HFFc6 (cell line): ENCODE measurements around the gene COQ8A. TPM values are rescaled to one million over a fixed set of nuclear protein-coding genes. Genes with fewer than 3 reads are reported as not detected.

ENCODE experiments used
- DNase-seq: peaks from one replicate; pipeline ENCODE4 v3.0.0-alpha.2; 2018
- H3K27ac Mint-ChIP-seq: 2 replicates; pipeline ENCODE4 v1.8.0; 2020; ENCODE audit warnings: mild to moderate bottlenecking, mixed read lengths
- H3K27me3 Mint-ChIP-seq: 2 replicates; pipeline ENCODE4 v1.8.0; 2021; ENCODE audit warnings: mild to moderate bottlenecking, moderate library complexity, mixed read lengths; ENCODE audit not compliant: insufficient read depth
- H3K36me3 Mint-ChIP-seq: 2 replicates; pipeline ENCODE4 v1.8.0; 2021; ENCODE audit warnings: low read depth, mixed read lengths
- H3K4me1 Mint-ChIP-seq: 2 replicates; pipeline ENCODE4 v1.8.0; 2020; ENCODE audit warnings: low read depth, mixed read lengths
- H3K4me3 Mint-ChIP-seq: 2 replicates; pipeline ENCODE4 v1.8.0; 2020; ENCODE audit warnings: mild to moderate bottlenecking, moderate library complexity, mixed read lengths
- H3K9me3 Mint-ChIP-seq: 2 replicates; pipeline ENCODE4 v1.8.0; 2020; ENCODE audit warnings: mild to moderate bottlenecking, mixed read lengths
- CTCF ChIP-seq: fragments of 200-600 bp; sonication (generic); IDR thresholded peaks from 2 replicates; pipeline ENCODE4 v1.5.0; 2021; ENCODE audit warnings: antibody characterized with exemption, mild to moderate bottlenecking
- total RNA-seq, 6 experiments: library from RNA; stranded (reverse); fragmentation: NEBNext Ultra II Directional; extraction: Animal tissue kit (Norgen Biotek cat#: 25700); gene quantifications; 2 replicates in 1 of 6; 3 replicates in 5 of 6; pipeline ENCODE4 v1.2.3, GENCODE V29; 2021

COQ8A gene
- total RNA-seq, 6 experiments from 2014 or later, result 4.1 to 8.1 (median 4.9) TPM

DNA sequence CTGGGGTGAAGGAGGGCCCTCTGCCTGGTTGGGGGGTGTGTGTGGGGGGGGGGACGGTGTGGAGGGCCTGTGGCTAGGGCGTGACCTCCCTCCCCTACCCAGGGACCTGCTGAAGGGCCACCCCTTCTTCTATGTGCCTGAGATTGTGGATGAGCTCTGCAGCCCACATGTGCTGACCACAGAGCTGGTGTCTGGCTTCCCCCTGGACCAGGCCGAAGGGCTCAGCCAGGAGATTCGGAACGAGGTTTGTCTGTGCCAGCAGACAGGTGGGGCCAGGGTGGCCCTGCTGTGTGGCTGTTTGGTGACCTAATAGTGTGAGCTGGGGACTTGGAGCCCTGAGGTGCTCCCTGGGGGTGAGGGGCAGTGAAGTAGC lies 43.9 kb downstream of the COQ8A start:
- peaks cover 5% of the 10 kb centered on the region; the same call in 1 of the 2 replicates for H3K27me3 Mint-ChIP-seq
- H3K36me3 Mint-ChIP-seq, result peaks cover 26% of the 10 kb centered on the region
- DNase-seq, result no peak
- H3K4me1 Mint-ChIP-seq, result no peaks in the 10 kb centered on the region
- no peak overlapping the region for H3K27ac Mint-ChIP-seq
- no peak overlapping the region for H3K4me3 Mint-ChIP-seq
- no peaks in the 10 kb centered on the region for H3K9me3 Mint-ChIP-seq
- no peak for TF ChIP-seq CTCF

DNA sequence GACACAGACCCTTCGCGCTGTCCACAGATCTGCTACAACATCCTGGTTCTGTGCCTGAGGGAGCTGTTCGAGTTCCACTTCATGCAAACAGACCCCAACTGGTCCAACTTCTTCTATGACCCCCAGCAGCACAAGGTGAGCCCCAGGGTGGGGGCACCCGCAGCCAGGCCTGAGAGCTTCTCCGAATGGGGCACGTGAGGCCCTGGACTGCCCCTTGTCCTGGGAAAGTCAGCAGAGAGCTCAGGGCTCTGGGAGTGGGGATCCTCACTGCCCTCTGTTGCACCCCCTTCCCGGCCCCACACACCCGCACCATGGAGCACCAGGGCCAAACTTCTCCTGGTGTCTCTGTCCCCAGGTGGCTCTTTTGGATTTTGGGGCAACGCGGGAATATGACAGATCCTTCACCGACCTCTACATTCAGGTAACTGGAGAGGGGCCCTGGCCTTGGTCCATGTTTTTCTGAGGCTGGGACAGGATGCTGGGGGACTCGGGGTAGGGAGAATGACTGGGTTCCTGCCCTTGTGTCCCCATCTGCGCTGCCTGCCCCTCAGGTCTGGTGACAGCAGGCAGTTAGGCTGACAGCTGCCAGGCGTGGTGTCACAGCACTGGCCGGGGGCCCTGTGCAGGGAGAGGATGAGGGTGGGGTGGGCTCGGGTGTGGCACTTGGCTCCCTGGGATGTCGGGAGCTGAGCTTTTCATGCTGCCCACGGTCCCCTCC lies 44.6 kb downstream of the COQ8A start:
- H3K36me3 Mint-ChIP-seq, result peaks cover 26% of the 10 kb centered on the region
- no peak overlapping the region for H3K27ac Mint-ChIP-seq
- peaks cover 5% of the 10 kb centered on the region; the same call in 1 of the 2 replicates for H3K27me3 Mint-ChIP-seq
- no peak for TF ChIP-seq CTCF
- no peaks in the 10 kb centered on the region for H3K9me3 Mint-ChIP-seq
- H3K4me1 Mint-ChIP-seq, result no peaks in the 10 kb centered on the region
- no peak overlapping the region for H3K4me3 Mint-ChIP-seq
- no peak for DNase-seq

GRCh38 chr1:226985239-226985838 lies 45.2 kb downstream of the COQ8A start:
- peaks cover 26% of the 10 kb centered on the region for H3K36me3 Mint-ChIP-seq
- H3K9me3 Mint-ChIP-seq, result no peaks in the 10 kb centered on the region
- peaks cover 5% of the 10 kb centered on the region; the same call in 1 of the 2 replicates for H3K27me3 Mint-ChIP-seq
- DNase-seq, result no peak
- H3K4me1 Mint-ChIP-seq, result no peaks in the 10 kb centered on the region
- TF ChIP-seq CTCF, result no peak
- H3K4me3 Mint-ChIP-seq, result no peak overlapping the region
- H3K27ac Mint-ChIP-seq, result no peak overlapping the region

DNA sequence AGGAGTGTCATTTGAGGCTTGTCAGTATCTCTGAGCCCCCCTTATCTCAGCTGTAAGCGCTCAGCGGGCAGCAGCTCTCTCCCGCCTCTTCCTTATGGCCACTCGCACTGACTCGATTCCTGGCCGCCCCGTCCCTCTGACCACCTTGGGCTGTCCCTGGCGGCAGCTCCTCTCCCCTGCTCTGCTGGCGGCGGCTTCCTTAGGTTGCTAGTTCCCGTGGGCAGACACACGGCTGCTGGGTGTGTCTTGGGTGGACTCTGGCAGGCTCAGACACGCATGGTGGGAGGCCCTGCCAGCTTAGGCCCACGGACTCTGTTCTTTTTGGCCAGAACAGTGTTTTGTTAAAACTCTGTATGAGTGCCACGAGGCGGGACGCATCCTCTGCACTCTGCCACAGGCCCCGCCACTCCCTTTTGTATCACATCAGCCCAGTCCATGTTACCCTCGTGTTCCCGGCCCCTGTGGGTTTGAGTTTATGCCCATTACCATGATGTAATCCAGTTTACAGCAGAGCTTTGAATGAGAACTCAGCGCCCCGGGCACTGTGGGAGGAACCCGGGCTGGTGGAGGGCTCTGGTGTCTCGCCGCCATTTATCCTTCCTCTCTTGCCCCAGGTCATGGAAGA lies 45.9 kb downstream of the COQ8A start:
- H3K27ac Mint-ChIP-seq, result no peak overlapping the region
- peaks cover 5% of the 10 kb centered on the region; the same call in 1 of the 2 replicates for H3K27me3 Mint-ChIP-seq
- no peak overlapping the region for H3K4me3 Mint-ChIP-seq
- H3K36me3 Mint-ChIP-seq, result peaks cover 26% of the 10 kb centered on the region
- TF ChIP-seq CTCF, result no peak
- H3K4me1 Mint-ChIP-seq, result no peaks in the 10 kb centered on the region
- H3K9me3 Mint-ChIP-seq, result no peaks in the 10 kb centered on the region
- DNase-seq, result no peak

- H3K4me3 Mint-ChIP-seq, result no peak overlapping the region
Measured at GRCh38 chr1:226986496-226987178, 46.5 kb downstream of the COQ8A start.

More at GRCh38 chr1:226986496-226987178, 46.5 kb downstream of the COQ8A start:
- Mint-ChIP-seq H3K27me3 (peaks cover 5% of the 10 kb centered on the region; the same call in 1 of the 2 replicates), H3K9me3 (no peaks in the 10 kb centered on the region), H3K36me3 (peaks cover 26% of the 10 kb centered on the region), H3K4me1 (no peaks in the 10 kb centered on the region), H3K27ac (no peak overlapping the region; the same call in 1 of the 2 replicates)
- no peak for TF ChIP-seq CTCF
- no peak for DNase-seq
